ENCODE data around the gene MDGA2.

Gene MDGA2

DNA sequence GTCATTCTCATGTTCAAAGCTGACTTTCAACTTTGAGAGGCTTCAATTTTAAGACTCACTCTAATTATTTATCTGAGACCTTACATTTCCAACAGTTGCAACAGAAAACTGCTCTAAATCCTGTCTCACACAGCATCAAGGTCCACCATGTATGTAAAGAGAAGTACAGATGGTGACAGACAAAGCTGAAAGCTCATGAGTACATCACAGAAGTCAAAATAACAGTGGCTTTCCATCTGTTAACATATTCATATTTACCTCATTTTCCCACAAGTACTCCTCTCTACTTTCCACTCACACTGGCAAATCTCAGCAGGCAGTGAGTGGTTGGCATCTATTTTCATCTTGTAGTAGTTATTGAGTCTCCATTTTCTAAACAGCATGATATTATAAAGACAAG lies 192.0 kb downstream of the MDGA2 start:
- no peak for FAIRE-seq

DNA sequence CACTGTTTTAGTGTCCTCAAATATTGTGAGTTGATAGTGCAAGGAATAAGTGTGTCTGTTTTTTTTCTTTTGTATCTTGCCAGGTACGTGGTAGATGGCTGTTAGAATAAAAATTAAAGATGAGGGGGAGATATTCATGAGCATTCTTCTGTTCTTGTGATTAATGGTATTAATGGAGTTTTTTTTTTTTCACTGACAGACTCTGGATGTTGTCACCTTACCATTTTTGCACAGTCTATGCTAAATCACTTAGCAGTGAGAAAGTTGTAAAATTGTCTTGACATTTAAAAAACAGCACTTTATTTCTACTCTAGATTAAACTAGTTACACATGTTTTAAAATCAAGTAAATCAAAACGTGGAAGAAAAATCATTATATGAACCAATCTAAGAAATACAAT lies 204.3 kb downstream of the MDGA2 start:
- no peak for FAIRE-seq

DNA sequence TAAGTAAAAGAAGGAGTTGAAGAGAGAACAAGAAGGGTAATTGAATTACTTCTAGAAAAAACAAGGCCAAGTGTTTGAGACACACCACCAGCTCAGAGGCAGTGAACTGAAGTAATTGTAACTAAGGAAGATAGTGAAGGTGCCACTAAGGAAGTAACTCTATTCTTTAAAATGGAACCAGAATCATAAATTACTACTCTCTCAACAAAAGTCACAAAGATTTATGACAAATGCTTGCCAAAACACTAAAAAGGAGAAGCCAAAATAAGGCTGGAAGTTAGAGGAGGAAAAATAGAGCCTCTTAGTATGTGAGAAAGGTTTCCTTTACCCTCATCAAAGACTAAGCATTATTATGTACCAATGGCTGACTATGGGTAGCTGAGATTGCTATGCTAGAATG lies 208.5 kb downstream of the MDGA2 start:
- FAIRE-seq = no peak

DNA sequence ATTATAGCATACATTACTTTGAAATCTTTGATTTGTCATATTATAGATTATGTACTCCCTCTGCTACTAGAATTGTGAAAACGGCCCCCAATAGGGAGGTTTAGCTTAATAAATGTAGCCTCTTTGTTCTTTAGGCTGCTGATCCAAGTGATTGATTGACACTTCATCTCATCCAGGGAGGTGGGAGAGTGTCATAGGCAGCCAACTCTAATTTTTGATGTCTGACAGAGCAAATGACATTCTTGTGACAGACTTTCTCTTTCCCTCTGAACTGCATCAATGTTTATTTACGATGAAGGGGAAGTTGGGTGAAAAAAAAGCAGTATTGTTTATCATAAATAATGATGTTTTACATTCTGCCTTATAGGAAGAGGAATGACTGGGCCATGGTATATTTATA lies 221.4 kb downstream of the MDGA2 start:
- FAIRE-seq = no peak

DNA sequence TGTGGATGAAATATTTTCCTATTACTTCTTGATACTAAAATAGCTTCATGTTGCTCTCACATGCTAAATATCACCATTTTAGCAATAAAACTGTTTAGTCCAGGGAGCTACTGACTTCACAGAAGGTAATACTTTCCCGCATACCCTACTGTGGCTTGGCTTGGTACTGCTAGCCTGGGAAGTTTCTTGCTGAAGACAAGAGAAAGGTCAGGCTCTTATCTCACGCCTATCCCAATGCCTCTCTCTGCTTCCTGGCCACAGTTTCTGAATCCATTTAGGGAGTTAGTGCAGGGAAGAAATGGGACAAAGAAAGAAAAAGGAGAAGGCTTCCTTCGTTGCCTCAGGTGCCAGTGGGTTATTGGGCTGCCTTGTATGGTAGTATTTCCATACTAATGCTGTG lies 228.3 kb downstream of the MDGA2 start:
- no peak for FAIRE-seq

DNA sequence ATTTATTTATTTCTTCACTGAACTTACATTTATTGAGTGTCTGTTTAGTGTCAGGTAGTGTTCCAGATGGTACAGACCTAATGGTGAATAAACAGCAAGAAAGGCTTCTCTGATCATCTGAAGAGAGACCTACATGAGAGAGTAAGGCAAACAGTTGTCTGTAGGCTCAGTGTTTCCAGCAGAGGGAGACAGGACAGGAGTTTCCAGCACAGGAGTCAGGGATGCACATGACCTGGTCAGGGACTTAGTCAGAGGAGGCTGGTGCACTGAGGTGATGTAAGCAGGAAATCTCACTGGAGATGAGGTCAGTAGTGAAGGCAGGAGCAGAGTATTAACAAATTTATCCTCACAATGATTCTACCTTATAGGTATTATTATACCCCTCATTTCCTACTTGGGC lies 233.2 kb downstream of the MDGA2 start:
- no peak for FAIRE-seq

DNA sequence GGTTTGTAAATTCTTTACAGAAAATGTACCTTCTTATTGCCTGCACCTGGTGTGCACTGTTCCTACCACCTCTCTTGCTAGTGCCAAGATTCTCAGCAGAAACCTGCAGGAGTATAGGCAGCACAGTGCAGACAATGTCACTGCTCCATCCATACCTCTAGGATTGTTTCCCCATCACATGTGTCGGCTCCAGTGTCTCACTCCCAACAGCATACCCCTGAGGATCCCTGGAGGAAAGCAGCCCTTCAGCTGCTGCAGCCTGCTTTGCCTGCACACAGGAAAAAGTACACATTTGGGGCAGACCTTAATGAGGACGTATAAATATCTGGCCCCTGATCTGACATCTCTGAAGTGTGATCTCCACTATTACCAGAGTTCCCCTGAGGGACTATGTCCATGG lies 235.5 kb downstream of the MDGA2 start:
- no peak for FAIRE-seq

DNA sequence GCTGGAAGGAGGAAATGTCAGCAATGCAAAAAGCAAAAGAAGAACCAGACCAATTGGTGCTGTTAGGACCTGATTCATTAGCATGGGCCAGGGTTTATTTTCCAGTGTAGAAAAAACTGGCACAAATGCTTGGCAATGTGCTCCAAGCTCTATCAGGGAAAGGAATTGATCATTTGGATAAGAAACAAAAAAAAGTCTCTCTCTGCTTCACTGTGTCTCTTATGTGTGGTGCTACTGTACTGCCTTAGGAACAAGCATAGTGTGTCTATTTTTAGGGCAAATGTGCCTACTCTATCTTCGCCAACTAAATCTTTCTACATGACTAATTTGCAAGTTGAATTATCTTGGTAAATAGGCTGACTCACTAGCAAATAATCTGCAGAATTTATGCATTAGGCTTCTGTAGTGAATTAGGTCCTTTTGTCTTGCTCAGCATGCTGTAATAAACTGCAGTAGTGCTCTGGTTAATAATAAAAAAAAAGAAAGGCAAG lies 236.7 kb downstream of the MDGA2 start:
- no peak for FAIRE-seq

DNA sequence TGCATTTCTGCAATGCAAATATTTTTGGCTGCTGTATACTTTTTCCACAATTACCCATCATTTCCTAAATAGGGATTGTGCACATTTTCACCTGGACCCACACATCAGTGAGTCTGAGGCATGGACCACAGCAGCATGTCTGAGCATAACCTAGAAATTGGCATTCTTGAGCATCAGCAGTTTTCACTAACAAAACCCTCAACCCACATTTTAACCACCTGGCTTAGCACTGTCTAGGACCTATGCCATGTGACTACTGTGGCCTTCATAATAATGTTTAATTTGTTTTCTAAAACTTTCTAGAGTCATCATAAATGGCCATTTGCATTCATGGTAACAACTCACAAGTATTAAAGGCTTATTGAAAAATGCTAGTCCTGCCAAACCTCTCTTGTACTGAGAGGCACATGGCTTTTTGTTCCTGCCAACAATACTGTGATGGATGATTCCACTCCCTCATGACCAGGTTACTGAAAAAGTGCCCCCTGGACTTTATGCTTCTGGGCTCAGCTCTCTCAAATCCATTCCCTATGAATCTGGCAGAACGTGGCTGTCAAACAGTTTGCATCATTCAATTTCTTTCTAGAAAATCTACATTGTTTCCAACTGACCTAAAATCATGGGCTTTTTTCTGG lies 240.0 kb downstream of the MDGA2 start:
- no peak for FAIRE-seq

DNA sequence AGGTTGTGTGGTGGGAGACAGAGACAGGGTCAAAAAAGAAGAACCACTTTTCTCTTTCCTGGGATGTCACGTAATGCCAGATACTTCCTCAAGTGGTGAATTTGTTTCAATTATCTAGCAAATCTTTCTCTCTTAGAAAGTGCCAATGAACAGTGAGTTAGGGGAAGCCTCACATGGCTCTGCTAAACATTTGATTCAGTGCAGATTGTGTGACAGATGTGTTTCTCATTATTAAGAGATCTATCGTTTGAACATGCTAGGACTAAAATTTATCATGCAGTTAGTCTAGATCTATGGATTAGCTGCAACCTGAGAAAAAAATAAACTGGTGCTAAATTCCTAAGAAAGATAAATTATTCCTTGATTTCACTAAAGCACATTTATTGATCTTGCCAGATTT lies 247.8 kb downstream of the MDGA2 start:
- FAIRE-seq = no peak

DNA sequence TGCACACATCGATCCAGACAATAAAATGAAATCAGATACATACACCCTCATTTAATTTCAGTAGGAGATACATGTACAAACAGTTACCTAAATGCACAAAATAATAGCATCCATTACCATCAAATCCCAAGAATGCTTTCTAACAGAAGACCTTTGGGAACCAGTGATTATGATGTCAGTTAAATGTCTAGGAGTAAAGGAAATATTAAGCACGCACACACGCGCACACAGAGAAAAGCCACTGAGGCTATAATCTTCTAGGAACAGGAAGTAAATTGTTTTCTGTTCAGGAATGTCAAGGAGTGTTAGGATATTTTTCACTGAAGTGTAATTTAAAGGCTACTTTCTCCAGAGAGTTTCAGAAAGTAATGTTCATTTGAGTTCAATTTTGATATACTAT lies 250.1 kb downstream of the MDGA2 start:
- no peak for FAIRE-seq

DNA sequence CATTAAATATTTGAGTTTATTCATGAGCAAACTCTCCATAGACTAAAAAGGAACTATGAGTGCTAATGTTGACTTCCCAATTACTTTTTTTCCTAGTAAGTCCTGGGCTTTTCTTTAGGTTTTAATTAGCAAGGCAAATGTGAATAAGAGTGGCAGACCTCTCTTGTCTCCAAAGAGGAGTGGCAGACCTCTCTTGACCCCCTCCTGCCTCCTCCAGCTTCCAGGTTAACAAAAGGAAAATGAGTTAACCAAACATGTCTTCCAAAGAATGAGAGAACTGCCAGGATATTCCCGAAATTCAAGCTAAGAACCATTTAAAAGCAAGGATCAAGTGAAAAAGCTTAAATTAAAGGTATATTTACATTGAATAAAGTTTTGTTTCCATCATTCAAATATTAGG lies 253.2 kb downstream of the MDGA2 start:
- no peak for FAIRE-seq

DNA sequence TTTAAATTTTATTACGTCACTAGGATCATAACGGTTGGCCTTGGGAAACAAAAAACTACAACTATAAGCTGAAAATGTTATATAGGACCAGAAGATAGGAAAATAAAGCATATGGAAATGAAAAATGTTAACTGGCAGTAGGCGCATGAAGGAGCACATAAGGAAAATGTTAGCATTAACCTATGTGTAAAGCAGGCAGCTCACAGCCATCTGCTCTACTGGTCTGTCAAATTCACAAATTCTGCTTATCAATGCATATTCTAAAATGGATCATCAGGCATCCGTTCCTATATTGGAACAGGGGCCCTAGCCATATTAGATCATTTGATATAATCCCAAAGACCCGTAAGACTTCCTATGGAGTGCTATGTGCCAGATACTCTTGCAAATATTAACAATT lies 263.9 kb downstream of the MDGA2 start:
- FAIRE-seq = no peak

DNA sequence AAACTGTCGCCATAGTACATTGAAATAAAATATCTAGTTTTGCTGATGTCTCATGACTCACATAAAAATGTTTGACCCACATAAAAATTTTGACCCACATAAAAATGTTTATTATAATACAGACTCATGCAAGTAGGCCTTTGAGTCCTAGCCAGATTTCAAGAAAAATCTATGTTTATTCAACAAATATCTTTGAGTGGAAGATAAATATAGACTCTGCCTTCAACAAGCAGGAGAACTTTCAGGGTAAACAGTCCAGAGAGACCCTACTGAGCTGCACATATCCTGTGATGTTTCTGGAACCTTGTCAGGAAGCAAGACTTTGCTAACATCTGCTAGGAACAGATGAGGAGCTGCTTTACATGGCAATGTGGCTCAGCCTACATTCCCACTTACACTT lies 283.1 kb downstream of the MDGA2 start:
- FAIRE-seq = no peak

DNA sequence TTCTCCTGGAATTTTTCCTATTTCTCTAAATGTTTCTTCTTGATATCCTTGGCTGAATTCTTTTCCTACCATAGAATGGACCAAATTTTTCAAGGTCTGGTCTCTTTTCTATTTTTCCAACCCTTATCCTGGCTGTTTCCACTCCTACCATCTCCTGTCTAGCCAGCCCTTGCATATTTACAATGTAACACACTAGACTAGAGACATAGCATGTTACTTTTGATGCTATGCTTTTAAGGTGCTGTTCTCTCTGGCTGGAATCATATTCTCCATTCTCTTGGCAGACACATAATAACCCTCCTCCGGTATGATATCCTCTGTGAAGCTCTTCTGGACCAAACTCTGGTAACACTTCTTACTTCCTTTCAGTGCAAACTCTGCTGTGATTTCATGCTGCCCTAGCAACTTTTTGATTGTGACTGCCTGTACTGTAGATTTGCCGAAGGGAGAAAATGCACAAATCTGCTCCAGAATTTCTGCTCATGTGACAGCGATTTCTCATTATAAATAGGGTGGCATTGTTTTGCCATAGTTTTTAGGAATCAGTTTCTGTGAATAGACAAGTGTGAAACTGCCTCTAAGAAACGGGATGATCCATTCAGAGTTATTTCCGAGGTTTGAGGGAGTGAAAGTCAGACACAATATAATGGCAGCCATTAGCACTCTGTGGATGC lies 284.4 kb downstream of the MDGA2 start:
- FAIRE-seq = no peak

DNA sequence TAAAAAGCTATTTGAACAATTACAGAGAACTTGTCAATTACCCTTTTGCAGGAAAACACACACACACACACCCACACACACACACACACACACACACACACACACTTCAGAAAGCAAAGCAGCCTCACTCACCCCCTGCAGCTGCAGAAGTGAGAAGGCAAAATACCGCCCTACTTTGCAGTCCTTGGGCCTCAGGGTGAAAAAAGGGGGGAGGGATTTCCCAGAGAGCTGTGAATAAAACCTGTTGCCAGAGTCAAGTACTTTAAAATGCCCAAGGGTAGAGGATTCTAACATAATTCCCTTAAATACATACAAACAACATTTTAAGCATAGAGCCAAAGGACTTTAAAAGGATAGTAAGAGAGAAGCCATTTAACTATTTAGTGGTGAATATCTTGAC lies 285.9 kb downstream of the MDGA2 start:
- no peak for FAIRE-seq

DNA sequence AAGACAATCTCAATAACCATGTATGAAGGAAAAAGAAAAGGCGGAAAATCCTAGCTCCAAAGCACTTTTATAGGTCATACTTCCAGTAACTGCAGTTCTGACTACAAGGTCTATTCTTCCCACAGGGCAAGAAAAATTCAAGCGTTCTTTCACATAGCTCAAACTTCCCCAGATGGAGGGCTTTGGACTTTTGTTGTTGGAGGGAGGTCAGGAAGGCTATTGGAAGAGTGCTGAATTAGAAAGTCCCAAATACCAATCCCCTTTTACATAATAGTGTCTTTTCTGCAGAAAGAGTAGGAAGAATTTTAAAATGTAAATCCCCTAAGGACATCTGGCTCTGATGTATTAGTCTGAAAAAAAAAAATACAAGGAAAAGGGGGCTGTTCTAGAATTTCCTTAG lies 309.4 kb downstream of the MDGA2 start:
- FAIRE-seq = no peak

DNA sequence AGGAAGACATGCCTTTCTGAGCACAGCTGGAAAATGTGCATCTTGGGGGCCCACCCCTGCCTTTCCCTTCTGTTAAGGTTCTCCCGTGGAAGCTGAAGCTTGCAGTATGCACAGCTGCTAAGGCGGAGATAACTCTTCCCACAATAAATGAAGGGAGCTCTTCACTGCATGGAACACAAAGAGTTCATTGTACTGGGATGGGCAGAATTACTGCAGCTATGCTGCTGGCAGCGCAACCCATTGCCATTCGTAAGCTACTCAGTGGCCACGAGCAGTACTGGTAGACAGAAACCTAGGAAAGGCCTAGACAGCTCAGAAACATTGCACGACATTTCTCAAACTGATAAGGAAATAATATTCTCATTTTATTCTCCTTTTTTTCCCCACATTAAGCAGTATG lies 310.2 kb downstream of the MDGA2 start:
- FAIRE-seq = no peak

DNA sequence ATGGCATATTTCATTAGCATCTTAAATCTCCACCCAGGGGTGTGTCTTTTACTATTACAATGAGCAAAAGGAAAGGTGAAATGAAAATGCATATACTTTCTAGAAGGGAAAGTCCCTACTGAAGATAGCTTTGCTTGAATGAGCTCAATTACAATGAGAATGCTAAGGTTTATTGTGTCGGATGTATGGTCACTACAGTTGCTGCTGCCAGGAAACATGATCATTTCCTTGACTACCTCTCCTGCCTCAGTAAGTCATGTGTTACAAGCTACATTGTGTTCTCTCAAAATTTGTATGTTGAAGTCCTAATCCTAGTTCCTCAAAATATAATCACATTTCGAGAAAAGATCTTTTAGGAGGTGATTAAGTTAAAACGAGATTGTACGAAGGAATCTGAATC lies 322.2 kb downstream of the MDGA2 start:
- no peak for FAIRE-seq

DNA sequence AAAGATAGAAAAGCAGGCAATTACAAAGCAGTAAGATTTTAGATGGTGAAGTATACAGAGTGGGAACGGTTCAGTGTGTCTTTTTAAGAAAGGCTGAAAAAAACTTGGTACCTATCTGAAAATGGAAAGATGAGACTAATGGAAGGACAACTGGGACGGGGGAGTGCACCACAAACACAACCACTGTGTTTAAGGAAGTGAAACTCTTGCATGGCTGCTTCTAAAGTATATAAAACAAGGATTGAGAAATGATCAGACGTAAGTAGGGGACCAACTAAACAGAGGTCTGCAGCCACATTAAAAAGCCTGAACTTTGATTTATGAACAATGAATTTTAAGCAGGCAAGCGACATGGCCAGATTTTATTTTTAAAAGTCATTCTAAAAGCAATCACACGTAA lies 328.6 kb downstream of the MDGA2 start:
- FAIRE-seq = no peak

DNA sequence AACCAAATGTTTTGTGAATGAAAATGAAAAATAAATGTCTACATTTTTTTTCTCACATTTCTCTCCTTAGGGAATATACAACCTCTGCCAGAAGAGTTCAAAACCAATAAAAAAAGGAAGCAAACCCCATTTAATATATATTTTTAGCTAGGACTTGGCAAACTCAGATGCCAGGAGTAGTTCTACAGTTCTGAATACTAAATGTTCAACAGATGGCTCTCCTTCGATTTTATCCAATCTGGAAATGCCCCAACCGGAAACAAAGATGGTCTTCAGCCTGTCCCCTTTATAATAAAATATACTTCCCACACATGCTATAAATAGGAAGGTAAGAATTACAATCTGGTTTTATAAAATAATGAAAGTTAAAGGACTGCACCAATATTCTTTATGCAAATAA lies 330.4 kb downstream of the MDGA2 start:
- FAIRE-seq = no peak

DNA sequence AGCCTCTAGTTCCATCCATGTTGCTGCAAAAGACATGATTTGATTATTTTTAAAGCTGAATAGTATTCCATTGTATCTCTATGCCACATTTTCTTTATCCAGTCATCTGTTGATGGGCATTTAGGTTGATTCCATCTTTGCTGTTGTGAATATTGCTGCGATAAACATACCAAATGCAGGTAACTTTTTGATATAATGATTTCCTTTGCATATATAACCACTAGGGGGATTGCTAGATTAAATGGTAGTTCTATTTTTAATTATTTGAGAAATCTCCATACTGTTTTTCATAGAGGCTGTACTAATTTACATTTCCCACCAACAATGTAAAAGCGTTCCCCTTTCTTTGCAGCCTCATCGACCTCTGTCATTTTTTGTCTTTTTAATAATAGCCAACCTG lies 342.5 kb downstream of the MDGA2 start:
- FAIRE-seq = no peak

DNA sequence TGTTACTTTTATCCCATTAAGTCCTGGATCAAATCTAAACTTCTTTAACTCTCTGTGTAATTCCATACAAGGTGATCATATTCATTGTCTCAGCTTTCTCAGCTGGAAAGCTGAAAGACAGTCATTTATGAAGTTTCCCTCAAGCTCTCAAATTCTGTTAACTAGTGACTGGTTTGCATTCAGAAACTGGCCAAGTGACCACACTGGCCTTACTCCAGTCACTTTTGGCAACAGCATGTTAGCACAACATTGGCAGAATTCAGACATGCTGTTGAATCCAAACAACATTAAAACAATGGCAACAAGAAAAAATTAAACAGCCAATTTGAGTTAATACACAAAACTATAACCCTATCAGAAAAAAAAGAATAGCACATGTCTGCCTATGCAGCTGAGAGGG lies 343.3 kb downstream of the MDGA2 start:
- FAIRE-seq = no peak

DNA sequence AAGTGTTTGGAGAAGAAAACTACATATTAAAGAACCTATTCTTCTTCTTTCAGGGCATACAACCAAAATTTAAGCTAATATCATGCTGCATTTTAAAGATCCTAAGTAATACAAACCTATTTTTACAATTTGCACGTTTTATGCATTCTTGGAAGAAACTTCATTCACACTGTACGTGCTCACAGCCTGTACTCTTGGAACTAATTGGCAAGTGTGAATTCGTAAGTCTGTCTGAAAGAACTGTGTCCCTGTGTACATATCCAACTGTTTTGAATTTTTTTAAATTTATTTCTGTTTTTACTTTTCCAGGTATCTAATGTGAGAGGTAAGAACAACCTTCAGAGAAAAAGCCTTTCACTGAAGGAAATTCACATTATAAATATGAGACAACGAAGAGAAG lies 347.0 kb downstream of the MDGA2 start:
- no peak for FAIRE-seq

DNA sequence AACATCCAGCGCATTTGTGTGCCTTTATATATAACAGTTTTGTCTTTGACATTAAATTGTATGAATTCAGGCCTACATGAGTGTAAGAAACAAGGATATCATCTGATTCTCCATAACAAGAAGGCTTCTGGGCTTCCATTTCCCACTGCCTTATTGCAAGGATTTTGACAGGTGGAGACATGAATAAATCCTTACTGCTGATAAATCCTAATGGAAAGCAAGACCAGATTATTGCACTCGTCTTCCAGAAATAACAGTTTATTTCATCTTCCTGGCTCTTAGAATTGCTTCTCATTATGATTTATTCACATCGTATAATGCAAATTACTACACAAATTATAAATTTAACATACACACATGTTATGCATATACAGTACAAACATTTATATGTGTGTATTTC lies 348.1 kb downstream of the MDGA2 start:
- no peak for FAIRE-seq

Data from A204.1 (cell line).